HG03558 (cell line): ENCODE results near the gene FHL2.

Experiments used
- ATAC-seq: cut with Tn5 transposase; IDR thresholded peaks from one replicate; pipeline ENCODE4 v1.9.1; 2021; ENCODE audit warnings: moderate number of reproducible peaks; ENCODE audit not compliant: unreplicated experiment; ENCODE audit errors: extremely low read depth

Gene FHL2

DNA sequence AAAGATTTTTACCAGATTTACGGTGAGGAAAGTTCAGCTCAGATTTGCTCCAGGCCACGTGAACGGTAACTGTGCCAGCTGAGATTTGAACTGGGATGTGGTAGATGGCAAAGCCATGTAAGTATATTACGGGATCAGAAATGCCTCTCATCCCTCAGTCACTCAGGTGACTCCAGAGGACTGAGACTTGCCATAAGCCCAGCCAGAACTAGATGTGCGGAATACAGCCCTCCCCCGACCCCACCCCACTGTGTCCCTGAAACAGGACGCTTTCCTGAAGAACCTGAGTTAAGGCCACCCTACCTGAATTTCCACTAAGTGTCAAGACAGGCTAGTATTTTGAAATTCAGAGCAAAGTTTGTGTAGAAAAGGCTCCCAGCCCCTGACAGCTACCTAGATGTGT lies 1.3 kb upstream of the FHL2 start:
- ATAC-seq = no peak

DNA sequence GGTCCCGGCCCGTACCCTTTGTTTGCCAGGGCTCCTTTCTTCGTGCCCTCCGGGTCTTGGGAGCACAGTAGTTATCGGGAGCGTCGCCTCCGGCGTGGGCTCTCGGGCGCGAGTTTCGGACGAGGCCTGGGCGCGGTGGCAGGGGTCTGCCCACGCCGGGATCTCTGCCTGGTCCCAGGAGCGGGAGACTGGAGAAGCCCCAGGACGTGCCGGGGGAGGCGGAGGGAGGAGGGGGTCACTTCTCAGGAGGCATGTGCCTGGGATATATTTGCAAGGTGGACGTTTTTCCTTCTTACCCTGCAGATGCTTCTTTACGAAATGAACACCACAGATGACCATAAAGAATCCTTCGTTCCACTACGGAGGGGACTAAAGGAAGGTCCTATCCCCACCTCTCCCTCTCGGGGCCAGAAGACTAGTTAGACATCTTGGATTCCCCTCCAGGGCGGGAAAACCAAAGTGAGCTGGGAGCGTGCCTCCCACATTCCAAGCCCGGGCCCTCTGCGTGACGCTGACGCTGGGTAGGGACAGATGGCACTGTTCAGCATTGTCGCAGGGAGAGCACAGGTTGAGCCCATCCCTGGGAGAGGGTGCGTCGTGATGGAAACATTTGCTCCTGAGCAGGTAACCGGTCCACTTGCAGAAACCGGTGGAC lies 483 bp upstream of the FHL2 start:
- ATAC-seq = no peak

DNA sequence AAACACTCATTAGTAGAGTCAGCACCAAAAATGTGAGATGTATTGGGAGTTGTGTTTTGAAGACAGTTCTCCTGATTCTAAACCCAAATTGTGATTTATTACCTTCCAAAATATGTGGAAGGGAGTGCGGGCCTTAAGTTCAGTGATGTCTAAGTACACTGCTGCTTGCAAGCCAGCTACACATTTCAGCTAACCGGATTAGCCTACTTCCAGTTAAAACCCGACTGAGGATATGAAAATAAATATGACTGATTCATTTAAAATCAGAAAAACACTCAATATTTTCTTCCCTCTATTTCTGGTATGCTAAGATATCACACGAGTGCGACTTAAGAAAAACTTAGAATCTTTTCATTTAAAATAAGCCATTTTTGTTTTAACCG lies 907 bp downstream of the FHL2 start:
- no peak for ATAC-seq

DNA sequence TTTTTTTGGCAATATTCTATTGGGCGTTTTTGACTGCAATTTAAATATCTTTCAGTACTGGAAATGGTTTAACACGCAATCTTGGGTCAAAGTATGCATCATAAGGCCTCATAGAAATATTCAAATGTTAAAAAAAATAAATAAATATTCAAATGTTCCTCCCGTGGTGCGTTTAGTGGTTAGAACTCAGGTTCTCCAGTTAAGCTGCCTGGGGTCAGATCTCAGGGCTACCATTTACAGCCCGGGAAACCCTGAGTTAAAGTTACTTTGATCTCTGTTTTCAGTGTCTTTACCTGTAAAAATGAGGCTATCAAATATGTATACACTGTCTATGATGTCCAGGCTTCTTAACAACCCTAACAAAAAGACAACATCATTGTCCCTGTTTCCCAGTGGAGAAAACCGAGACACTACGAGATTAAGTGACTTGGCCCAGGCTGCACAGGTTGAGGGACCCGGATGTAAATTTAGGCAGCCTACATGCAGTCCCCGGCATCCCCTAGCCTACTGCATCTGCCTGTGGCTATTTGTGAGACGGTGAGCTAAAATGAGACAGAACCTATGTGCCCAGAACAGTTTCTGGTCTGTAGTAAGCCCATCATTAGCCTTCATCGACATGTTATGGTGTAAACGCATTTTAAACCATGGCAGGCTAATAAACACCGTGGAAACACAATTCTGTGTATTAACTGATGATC lies 1.7 kb downstream of the FHL2 start:
- no peak for ATAC-seq

DNA sequence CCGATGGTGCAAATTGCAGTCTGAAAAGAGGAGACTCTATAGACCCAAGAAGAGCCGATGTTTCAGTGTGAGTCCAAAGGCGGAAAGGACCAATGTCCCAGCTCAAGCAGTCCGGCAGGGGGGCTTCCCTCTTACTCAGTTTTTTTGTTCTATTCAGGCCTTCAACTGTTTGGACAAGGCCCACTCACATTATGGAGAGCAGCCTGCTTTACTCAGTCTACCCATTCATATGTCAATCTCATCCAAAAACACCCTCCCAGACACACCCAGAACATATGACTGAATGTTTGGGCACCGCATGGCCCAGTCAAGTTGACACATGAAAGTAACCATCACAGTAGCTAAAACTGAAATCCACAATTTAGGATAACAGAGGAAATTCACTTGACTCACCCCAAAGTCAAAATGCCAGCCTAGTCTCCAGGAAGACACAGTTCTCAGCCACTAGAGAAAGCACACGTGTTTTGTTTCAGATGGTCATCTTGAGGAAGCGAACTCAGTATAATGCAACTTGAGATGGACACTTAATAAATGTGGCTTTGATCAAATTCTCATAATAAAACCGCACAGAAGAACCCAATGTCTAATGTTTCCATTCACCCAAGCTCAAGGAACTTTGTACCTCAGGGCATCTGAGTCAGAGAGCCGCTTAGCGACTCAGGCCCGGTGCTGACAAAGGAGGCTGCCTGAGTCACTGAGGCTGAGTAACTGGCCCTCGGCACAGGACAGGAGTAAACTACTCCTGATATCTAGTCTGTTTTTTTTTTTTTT lies 2.4 kb downstream of the FHL2 start:
- no peak for ATAC-seq

DNA sequence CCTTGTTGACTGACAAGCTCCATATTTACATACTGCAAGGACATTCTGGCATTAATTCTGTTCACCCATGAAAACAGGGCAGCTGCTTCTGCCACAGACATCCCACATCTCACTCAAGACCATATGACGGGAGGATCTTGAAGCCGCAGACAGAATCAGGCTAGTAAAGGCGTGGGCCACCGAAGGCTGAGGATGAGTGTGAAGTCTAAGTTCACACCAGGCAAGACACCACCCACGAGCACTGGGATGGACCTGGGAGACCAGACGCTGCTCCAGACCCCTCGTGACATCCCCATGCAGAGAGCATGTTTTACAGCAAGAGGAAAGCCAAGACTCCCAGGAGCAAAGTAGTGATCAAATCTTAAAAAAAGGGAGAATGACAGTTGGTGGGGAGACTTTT lies 3.2 kb downstream of the FHL2 start:
- ATAC-seq = no peak

DNA sequence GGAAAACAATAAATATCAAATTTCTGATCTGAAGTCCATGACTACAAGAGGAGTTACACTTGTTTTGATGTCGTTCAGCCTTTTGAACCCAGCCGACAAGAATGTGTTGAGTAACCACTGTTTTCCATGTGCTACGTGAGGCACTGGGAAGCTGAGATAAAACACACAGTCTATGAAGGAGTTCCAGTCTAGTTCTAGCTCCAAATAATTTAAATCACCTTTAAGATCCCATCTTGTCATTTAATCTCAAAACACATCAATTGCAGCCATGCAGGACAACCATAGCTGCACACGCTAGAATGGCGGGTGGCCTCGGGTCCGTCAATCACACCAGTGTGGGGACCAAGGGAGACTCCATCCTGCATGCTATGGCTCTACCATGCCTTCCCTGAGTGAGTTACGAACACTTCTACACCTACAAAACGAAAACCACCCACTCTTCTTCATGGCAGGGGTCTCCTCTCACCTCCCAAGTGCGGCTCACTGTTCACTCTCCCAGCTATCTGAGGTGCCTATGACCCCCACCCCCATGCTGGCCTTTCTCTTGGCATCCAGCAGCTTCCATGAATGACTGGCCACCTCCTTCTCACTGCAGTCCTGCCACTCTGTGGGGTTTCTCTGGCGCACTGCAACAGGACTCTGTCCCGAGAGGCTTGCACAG lies 3.8 kb downstream of the FHL2 start:
- ATAC-seq = no peak

DNA sequence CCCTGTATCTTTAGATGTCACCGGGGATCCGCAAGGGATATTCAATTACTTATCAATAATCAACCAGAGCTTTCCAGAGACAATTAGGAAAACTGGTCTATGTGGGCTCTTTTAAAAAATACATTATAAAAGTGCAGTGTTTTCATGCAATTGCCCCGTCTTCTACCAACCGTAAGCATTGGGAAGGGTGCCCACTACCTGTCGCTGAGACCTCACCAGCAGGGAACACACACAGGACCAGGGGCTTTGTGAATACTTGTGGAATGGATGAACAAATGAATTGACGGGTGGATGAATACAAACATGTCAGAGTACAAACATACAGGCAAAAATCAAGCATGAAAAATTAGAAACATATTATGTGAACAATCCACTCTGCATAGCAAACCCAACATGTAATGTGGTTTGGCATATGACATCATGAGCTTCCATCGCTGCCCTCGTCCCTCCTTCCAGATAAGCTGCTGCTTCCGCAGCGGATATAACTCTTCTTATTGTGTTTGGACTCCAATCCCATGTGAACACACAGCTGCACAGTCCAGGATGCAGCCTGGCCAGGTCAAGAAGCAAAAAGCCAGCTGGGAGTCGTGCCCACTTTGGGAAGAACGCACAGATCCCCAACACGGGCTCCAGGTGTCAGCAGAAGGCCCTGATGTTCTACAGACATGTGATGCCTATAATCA lies 5.3 kb downstream of the FHL2 start:
- ATAC-seq = no peak

DNA sequence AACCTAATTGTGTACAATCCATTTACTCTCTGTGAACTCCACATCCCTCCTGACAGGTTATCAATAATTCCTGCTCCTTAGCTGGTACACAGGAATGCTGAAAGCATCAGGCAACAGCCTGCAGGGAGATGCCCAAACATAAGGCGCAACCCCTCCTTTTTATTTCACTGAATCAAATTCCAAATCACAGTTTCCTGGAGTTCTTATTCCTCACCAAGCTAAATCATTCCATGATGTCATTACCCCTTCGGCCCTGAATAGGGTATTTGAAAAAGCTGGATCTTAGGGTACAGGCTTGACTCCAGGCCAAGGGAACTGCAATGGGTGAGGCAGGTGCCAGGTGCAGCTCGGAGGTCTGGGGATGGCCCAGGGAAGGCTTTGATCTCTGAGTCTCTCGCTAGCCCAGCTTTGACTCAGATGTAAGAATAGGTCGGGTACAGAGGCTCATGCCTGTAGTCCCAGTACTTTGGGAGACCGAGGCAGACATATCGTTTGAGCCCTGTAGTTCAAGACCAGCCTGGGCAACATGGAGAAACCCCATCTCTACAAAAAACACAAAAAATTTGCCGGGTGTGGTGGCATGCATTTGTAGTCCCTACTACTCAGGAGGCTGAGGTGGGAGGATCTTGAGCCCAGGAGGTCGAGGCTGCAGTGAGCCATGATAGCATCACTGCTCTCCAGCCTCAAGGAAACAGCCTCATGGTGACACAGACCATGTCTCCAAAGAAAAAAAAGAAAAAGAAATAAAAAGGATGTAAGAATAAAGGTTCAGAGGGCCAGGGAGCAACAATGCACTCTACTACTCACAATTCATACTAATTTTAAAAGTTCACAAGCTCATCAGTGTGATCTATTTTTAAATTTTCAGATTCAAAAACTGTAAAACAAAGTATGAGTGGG lies 6.8 kb downstream of the FHL2 start:
- no peak for ATAC-seq

DNA sequence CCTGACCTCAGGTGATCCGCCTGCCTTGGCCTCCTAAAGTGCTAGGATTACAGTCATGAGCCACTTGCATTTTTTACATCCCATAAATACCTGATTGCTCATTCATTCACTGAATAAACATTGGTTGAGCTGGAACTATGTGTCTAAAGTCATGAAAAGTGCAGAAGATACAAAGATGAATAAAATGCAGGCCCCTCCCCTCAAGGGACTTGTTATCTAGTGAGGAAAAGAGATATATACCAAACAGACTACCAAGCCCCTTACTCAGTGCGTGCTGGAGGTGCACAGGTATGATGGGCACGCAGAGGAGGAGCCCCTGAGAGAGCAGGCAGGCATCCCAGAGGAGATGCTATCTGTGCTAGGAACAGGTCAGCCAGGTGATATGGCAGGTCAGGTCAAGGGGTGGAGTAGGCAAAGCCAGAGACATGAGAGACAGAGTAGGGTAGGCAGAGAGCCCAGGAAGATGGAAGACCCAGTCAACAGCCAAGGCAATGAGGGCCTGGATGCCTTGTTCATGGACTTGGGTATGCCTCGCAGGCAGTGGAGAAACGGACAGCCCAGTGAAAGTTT lies 7.7 kb downstream of the FHL2 start:
- no peak for ATAC-seq

DNA sequence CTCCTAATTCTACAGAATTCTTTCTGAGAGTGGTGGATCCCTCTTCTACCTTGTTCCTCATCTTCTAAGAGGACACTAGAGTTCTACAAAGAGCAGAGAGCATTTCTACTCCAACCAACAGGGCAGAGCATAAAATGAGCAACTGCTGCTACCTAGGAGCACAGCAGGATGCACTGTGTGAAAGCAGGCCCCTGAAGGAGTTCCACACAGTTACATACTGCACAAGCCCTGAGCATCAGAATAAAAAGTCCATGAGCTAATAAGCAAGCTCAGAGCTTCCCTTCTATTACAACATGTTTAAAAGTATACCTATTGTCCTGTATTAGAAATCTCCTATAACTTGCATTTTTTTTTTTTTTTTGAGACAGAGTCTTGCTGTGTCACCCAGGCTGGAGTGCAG lies 8.4 kb downstream of the FHL2 start:
- no peak for ATAC-seq

DNA sequence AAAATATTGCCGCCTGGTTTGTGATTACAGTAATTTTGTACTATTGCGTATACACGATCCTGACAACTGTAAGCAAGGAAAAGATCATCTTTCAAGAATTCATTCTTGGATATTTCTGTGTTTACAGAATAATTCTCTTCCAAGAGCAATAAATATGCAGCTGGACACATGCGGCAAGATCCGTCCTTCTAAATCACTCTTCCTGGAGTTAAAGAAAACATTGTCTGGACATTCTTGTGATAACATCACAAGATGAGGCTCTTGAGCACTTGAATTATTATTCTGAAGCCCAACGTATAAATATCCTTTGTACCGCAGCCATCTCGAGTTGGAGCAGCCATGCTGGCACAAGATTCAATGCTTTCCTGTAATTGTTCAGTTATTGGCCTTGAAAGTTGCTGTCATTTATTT lies 9.9 kb downstream of the FHL2 start:
- no peak for ATAC-seq

DNA sequence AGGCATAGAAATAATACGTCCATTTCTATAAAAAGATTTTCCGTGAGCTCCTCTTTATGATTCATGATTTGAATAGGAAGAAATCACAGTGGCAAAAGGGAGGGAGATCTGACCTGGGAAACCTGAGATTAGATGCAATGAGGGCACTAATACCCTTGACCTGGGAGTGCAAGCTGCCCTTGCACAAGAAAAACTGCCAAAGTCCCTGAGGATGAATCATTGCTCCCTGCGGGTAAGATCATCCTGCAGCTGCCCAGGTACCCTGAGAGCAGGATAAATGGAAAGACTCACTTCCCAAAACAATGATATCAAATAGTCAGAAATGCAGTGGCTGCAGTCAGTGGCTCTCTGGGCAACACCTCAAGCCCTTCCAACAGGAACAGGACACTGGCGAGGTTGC lies 11.6 kb downstream of the FHL2 start:
- ATAC-seq = no peak

DNA sequence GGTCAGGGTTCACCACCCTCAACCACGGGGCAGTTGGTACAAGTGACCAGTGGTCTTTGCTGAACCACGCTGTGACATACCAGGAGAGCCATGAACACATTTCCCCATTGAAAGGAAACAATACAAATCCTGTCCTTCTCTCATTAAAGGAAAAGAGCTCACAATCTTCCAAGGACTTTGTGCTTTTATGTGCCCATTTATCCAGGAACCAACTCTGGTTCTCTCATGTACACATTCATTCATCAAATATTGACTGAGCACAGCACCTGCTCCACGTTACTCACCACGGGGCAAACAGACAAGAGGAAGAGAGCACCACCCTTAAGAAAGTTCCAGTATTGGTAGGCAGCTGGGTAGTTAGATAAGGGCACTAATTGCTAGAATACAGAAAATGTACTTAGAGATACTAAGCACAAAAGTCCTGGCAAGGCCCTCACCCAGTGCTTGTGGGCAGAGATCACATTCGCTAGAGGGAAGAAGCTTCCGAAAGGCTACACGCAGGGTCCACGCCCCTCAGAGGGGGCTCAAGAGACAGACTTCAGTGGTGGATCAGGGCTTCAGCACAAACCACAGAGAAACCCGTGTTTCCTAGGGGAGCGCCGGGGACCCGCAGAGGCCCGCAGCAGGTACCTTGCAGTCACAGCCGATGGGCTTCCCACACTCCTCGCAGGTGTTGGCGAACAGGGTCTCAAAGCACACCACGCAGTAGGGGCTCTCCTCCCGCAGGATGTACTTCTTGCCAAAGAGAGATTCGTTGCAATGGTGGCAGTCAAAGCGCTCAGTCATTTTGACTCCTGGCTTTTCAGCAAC lies 12.9 kb downstream of the FHL2 start:
- ATAC-seq = no peak

DNA sequence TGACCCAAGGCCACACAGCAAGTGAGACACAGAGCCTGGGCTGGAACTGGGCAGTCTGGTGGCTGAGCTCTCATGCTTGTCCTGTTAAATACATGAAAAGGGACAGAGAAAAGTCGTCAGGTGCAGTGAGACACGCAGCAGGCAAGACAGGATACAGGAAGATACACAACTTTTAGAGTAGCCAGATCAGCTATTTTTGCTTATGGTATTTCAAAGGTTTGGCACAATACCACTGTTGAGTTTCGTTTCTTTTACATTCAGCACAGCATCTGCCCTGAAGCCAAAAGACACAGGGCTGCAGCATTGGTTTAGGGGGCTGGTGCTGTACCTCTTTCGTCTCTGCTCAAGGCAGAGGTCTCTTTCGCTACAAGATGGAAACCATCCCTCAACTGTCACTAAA lies 14.0 kb downstream of the FHL2 start:
- ATAC-seq = no peak

DNA sequence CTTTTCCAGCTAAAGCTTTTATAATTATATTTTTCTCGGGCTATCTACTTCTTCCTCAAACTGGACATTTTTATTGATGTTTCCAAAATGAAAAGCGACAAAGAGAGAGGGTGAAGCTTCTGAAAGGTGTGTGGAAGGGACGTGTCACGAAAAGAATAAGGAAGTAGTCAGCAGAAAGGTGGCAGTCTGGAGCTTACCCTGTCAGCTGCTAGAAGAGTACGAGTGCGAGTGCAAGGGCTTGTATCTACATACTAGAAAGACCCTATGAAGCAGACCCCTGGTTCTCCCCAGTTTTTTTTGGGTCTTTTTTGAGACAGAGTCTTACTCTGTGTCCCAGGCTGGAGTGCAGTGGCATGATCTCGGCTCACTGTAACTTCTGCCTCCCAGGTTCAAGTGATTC lies 14.6 kb downstream of the FHL2 start:
- no peak for ATAC-seq

DNA sequence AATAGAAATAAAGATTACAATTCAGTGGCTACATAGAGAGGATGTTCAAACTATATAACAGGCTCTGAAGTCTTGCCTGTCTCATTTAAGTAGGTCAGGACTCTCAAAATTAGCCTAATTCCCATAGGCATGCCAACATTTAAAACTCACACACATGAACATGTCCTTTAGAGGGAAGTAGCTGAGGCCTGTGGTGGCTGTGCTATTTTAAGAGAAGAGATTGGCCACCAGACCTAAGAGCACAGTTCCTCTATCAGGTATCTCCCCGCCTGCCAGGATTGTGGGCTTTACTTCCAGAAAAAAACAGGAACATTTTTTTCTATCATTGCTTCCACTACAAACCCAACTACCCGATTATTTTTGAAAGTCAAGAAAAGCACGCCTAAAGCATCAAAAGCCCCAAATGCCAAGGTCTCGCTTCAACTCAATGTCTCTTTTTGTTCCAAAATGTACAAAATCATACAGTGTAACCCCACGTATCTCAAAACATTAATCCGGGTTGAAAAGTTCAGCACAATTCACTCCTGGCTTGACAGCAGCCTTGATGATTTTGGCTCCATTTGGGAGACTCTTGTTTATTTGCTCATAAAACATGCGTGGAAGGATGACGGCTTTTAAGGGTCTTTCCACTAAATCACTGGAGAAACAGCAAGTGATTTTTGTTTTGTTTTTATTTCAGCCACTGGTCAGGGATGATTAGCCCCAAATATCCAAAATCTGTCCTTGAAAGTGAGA lies 15.3 kb downstream of the FHL2 start:
- ATAC-seq = no peak

DNA sequence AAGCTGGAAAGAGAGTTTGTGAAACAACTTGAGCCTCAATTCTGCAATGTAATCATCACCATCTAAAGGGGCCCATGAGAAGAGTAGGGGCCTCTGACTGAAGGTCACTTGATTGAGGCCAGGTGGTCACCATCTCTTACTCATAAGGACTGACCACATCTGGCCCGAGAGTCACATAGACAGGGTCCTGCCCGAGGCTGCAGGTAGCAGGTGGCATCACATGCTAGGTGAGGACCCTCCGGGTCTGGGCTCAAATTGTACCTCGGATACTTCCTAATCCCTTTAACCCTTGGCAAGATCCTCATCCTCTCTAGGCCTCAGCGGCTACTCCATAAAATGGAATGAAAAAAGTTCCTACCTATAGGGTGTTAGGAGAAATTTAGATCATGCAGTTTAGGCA lies 16.7 kb downstream of the FHL2 start:
- ATAC-seq = no peak
